ENCODE results near the gene METTL4.
A peak's percentile ranks its signal among the peaks of the same experiment; 100 is the strongest.

The METTL4 gene

DNA sequence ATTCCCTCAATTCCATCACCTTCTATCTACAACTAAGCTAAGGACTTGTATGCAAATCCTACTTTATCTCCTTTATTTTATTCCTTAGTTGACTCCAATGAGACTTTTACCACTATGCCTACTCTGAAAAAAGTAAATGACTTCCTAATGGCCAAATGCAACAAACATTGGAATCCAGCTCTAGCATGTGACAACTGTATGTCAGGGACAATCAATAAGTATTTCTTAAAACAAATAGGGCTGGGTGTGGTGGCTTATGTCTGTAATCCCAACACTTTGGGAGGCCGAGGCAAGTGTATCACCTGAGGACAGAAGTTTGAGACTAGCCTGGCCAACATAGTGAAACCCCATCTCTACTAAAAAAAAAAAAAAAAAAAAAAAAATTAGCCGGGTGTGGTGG is 21.8 kb downstream of the METTL4 start:
- no peak for ATAC-seq
- TF ChIP-seq ESRRG (CRISPR knock-in tag; IDR thresholded peaks at IDR 0.05) (no peak), ZFP30 (CRISPR knock-in tag; IDR thresholded peaks at IDR 0.05) (no peak), CSDC2 (CRISPR knock-in tag; IDR thresholded peaks at IDR 0.05) (no peak), ISL1 (CRISPR knock-in tag; IDR thresholded peaks at IDR 0.05) (no peak), SNAI2 (CRISPR knock-in tag; IDR thresholded peaks at IDR 0.05) (no peak), ZC3H10 (CRISPR knock-in tag; IDR thresholded peaks at IDR 0.05) (no peak), RARB (CRISPR knock-in tag; IDR thresholded peaks at IDR 0.05) (no peak), GLIS3 (CRISPR knock-in tag; IDR thresholded peaks at IDR 0.05) (no peak), ZNF8 (CRISPR knock-in tag; IDR thresholded peaks at IDR 0.05) (no peak)
- TF ChIP-seq, protein P1, sequence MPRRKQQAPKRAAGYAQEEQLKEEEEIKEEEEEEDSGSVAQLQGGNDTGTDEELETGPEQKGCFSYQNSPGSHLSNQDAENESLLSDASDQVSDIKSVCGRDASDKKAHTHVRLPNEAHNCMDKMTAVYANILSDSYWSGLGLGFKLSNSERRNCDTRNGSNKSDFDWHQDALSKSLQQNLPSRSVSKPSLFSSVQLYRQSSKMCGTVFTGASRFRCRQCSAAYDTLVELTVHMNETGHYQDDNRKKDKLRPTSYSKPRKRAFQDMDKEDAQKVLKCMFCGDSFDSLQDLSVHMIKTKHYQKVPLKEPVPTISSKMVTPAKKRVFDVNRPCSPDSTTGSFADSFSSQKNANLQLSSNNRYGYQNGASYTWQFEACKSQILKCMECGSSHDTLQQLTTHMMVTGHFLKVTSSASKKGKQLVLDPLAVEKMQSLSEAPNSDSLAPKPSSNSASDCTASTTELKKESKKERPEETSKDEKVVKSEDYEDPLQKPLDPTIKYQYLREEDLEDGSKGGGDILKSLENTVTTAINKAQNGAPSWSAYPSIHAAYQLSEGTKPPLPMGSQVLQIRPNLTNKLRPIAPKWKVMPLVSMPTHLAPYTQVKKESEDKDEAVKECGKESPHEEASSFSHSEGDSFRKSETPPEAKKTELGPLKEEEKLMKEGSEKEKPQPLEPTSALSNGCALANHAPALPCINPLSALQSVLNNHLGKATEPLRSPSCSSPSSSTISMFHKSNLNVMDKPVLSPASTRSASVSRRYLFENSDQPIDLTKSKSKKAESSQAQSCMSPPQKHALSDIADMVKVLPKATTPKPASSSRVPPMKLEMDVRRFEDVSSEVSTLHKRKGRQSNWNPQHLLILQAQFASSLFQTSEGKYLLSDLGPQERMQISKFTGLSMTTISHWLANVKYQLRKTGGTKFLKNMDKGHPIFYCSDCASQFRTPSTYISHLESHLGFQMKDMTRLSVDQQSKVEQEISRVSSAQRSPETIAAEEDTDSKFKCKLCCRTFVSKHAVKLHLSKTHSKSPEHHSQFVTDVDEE (CRISPR knock-in tag; IDR thresholded peaks at IDR 0.05): no peak
- TF ChIP-seq, protein P2, sequence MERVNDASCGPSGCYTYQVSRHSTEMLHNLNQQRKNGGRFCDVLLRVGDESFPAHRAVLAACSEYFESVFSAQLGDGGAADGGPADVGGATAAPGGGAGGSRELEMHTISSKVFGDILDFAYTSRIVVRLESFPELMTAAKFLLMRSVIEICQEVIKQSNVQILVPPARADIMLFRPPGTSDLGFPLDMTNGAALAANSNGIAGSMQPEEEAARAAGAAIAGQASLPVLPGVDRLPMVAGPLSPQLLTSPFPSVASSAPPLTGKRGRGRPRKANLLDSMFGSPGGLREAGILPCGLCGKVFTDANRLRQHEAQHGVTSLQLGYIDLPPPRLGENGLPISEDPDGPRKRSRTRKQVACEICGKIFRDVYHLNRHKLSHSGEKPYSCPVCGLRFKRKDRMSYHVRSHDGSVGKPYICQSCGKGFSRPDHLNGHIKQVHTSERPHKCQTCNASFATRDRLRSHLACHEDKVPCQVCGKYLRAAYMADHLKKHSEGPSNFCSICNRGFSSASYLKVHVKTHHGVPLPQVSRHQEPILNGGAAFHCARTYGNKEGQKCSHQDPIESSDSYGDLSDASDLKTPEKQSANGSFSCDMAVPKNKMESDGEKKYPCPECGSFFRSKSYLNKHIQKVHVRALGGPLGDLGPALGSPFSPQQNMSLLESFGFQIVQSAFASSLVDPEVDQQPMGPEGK (CRISPR knock-in tag; IDR thresholded peaks at IDR 0.05; ENCODE audit: borderline replicate concordance): no peak

GRCh38 chr18:2547477-2548087 is 23.7 kb downstream of the METTL4 start:
- TF ChIP-seq CSDC2 (CRISPR knock-in tag; IDR thresholded peaks at IDR 0.05): no peak
- TF ChIP-seq ZNF565 (CRISPR knock-in tag; conservative IDR thresholded peaks at IDR 0.05; ENCODE audit: low read depth): no peak
- TF ChIP-seq, protein P1 (CRISPR knock-in tag; IDR thresholded peaks at IDR 0.05): no peak
- TF ChIP-seq CREB5 (CRISPR knock-in tag; IDR thresholded peaks at IDR 0.05; ENCODE audit: low read depth): no peak
- TF ChIP-seq ARNTL (CRISPR knock-in tag; IDR thresholded peaks at IDR 0.05; ENCODE audit: borderline replicate concordance, low read depth): no peak
- TF ChIP-seq, protein P2 (CRISPR knock-in tag; IDR thresholded peaks at IDR 0.05; ENCODE audit: borderline replicate concordance): no peak
- no peak for TF ChIP-seq ZFP3 (CRISPR knock-in tag; IDR thresholded peaks at IDR 0.05)
- TF ChIP-seq ISL1 (CRISPR knock-in tag; IDR thresholded peaks at IDR 0.05): no peak
- TF ChIP-seq GLIS3 (CRISPR knock-in tag; IDR thresholded peaks at IDR 0.05): no peak
- TF ChIP-seq SNAI2 (CRISPR knock-in tag; IDR thresholded peaks at IDR 0.05): no peak
- TF ChIP-seq ZC3H10 (CRISPR knock-in tag; IDR thresholded peaks at IDR 0.05): no peak
- TF ChIP-seq, protein P3, sequence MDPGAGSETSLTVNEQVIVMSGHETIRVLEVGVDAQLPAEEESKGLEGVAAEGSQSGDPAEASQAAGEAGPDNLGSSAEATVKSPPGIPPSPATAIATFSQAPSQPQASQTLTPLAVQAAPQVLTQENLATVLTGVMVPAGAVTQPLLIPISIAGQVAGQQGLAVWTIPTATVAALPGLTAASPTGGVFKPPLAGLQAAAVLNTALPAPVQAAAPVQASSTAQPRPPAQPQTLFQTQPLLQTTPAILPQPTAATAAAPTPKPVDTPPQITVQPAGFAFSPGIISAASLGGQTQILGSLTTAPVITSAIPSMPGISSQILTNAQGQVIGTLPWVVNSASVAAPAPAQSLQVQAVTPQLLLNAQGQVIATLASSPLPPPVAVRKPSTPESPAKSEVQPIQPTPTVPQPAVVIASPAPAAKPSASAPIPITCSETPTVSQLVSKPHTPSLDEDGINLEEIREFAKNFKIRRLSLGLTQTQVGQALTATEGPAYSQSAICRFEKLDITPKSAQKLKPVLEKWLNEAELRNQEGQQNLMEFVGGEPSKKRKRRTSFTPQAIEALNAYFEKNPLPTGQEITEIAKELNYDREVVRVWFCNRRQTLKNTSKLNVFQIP (CRISPR knock-in tag; IDR thresholded peaks at IDR 0.05; ENCODE audit: borderline replicate concordance, low read depth): no peak
- TF ChIP-seq ZNF70 (CRISPR knock-in tag; IDR thresholded peaks at IDR 0.05): no peak
- TF ChIP-seq PPARA (CRISPR knock-in tag; IDR thresholded peaks at IDR 0.05; ENCODE audit: borderline replicate concordance): no peak
- TF ChIP-seq BACH2 (CRISPR knock-in tag; IDR thresholded peaks at IDR 0.05; ENCODE audit: borderline replicate concordance): no peak
- TF ChIP-seq ZFP30 (CRISPR knock-in tag; IDR thresholded peaks at IDR 0.05): no peak
- TF ChIP-seq TOX (CRISPR knock-in tag; IDR thresholded peaks at IDR 0.05; ENCODE audit: borderline replicate concordance): no peak
- no peak for TF ChIP-seq OSR1 (CRISPR knock-in tag; IDR thresholded peaks at IDR 0.05)
- TF ChIP-seq CSRNP3 (CRISPR knock-in tag; IDR thresholded peaks at IDR 0.05): no peak
- no peak for TF ChIP-seq RARB (CRISPR knock-in tag; IDR thresholded peaks at IDR 0.05)
- peak; percentile 79 for ATAC-seq
